Measurements from ENCODE around the gene RABGAP1L.

GRCh38 chr1:174242856-174243255 lies 83.5 kb downstream of the RABGAP1L start:
- TF ChIP-seq CTCF (conservative IDR thresholded peaks at IDR 0.05; ENCODE audit: low read depth, low read length): no peak
- no peak for TF ChIP-seq POLR2A (IDR thresholded peaks at IDR 0.05; ENCODE audit: low read depth, low read length)
- TF ChIP-seq MAZ (IDR thresholded peaks at IDR 0.05; ENCODE audit: borderline replicate concordance, low read depth, low read length): no peak
- TF ChIP-seq CHD1 (IDR thresholded peaks at IDR 0.05; ENCODE audit: low read depth, low read length): no peak
- no peak for TF ChIP-seq MXI1 (IDR thresholded peaks at IDR 0.05; ENCODE audit: borderline replicate concordance, low read depth, low read length)
- no peak for TF ChIP-seq CEBPB (IDR thresholded peaks at IDR 0.05; ENCODE audit: low read depth, low read length)
- TF ChIP-seq MAFK (IDR thresholded peaks at IDR 0.05; ENCODE audit: low read depth, low read length): no peak
- no peak for TF ChIP-seq USF2 (IDR thresholded peaks at IDR 0.05; ENCODE audit: low read depth, low read length)
- TF ChIP-seq SMC3 (IDR thresholded peaks at IDR 0.05; ENCODE audit: low read depth, low read length): no peak
